Choroid plexus epithelial cell (primary cell): ENCODE measurements around the gene ADNP.
A peak's percentile ranks its signal among the peaks of the same experiment; 100 is the strongest.

ENCODE experiments used
- DNase-seq: peaks from one replicate; pipeline ENCODE4 v3.0.0-alpha.2; 2010; ENCODE audit warnings: low read depth
- H3K4me3 ChIP-seq: 2 replicates; pipeline ENCODE4 v1.5.1; 2011; ENCODE audit warnings: low read depth, mild to moderate bottlenecking, control low read depth, low read length, moderate library complexity
- CTCF ChIP-seq: conservative IDR thresholded peaks from 2 replicates; pipeline ENCODE4 v1.5.1; 2011; ENCODE audit warnings: low read depth, mild to moderate bottlenecking, control low read depth, inconsistent platforms, low read length, moderate library complexity

ADNP gene

GRCh38 chr20:50913690-50914375, 17.4 kb downstream of the ADNP start:
- H3K4me3 ChIP-seq = no peak overlapping the region
- DNase-seq = peak; percentile 76
- TF ChIP-seq CTCF = no peak

GRCh38 chr20:50911716-50912115, 19.5 kb downstream of the ADNP start:
- TF ChIP-seq CTCF = no peak
- no peak for DNase-seq
- no peak overlapping the region for H3K4me3 ChIP-seq

GRCh38 chr20:50911030-50911429, 20.2 kb downstream of the ADNP start:
- no peak for DNase-seq
- no peak overlapping the region for H3K4me3 ChIP-seq
- TF ChIP-seq CTCF = no peak

GRCh38 chr20:50909413-50909812, 21.8 kb downstream of the ADNP start:
- no peak for DNase-seq
- no peak overlapping the region for H3K4me3 ChIP-seq
- TF ChIP-seq CTCF = no peak

GRCh38 chr20:50904067-50904570, 27.1 kb downstream of the ADNP start:
- no peak overlapping the region for H3K4me3 ChIP-seq
- DNase-seq = no peak
- no peak for TF ChIP-seq CTCF

DNA sequence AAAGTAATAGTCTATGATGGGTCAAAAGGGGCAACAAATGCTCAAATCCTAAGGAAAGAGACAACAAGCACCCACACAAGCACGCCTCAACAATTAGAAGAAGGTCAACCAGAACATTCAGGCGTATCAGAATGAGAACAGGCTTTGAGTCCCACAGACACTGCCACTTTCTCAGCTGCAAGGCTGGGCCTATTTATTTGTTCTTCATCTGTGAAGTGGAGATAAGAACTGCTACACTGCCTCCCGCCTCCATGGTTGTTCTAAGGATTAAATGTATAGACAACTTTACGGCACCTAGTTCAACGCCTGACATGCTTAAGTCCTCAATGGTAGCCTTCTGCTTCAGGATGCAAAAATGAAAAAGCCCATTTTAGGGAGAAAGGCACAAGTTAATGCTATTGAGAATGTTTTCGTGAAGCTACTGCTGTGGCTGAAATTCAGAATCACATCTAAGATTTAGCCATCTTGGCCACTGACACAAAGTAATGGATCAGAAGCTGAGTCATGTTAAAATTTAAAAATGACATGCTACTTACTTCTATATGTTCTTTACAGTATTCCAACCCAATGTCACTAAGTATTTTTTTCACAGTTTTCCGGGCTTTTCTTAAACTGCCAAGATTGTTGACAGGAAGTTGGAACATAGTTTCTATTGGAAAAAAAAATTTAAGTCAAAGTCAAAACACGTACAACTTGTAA, 27.7 kb downstream of the ADNP start:
- H3K4me3 ChIP-seq = no peak overlapping the region
- no peak for TF ChIP-seq CTCF
- DNase-seq = no peak

GRCh38 chr20:50901301-50901700, 29.9 kb downstream of the ADNP start:
- DNase-seq = no peak
- H3K4me3 ChIP-seq = no peak overlapping the region
- no peak for TF ChIP-seq CTCF
